Stimulated activated CD4-positive, alpha-beta T cell treated with anti-CD3 and anti-CD28 coated beads, Interleukin-2, amount 100 ng/mL, for 48 hours (primary cell): ENCODE results near the gene MACC1.
"Not testable (repeated sequence)": the region's sequence is repeated elsewhere in the genome, so short reads cannot be mapped to it uniquely, and the experiment has no call there.

Source experiments
- DNase-seq, 2 donors: peaks; one replicate each; pipeline ENCODE4 v3.0.0-alpha.2; 2020

MACC1 gene

GRCh38 chr7:20206104-20206896 lies 10.9 kb downstream of the MACC1 start:
- DNase-seq = no peak

GRCh38 chr7:20203316-20203715 lies 13.9 kb downstream of the MACC1 start:
- DNase-seq = no peak

GRCh38 chr7:20201380-20201779 lies 15.8 kb downstream of the MACC1 start:
- no peak for DNase-seq

GRCh38 chr7:20200971-20201370 lies 16.2 kb downstream of the MACC1 start:
- no peak for DNase-seq

GRCh38 chr7:20200361-20200760 lies 16.8 kb downstream of the MACC1 start:
- DNase-seq = no peak

- no peak for DNase-seq
Observed at GRCh38 chr7:20199015-20199737, 18.0 kb downstream of the MACC1 start.

GRCh38 chr7:20198260-20198659 lies 18.9 kb downstream of the MACC1 start:
- no peak for DNase-seq

GRCh38 chr7:20197837-20198236 lies 19.3 kb downstream of the MACC1 start:
- DNase-seq = no peak

GRCh38 chr7:20197125-20197748 lies 19.9 kb downstream of the MACC1 start:
- DNase-seq = no peak

GRCh38 chr7:20194343-20194995 lies 22.7 kb downstream of the MACC1 start:
- DNase-seq = no peak

- DNase-seq = no peak
Observed at GRCh38 chr7:20193873-20194272, 23.3 kb downstream of the MACC1 start.

- no peak for DNase-seq
Observed at GRCh38 chr7:20193242-20193777, 23.9 kb downstream of the MACC1 start.

GRCh38 chr7:20191391-20191869 lies 25.8 kb downstream of the MACC1 start:
- DNase-seq = no peak

- DNase-seq = no peak
Observed at GRCh38 chr7:20190560-20191390, 26.4 kb downstream of the MACC1 start.

- no peak for DNase-seq
Observed at GRCh38 chr7:20189852-20190251, 27.3 kb downstream of the MACC1 start.

GRCh38 chr7:20188567-20188966 lies 28.6 kb downstream of the MACC1 start:
- DNase-seq = no peak

GRCh38 chr7:20187850-20188249 lies 29.3 kb downstream of the MACC1 start:
- DNase-seq = not testable (repeated sequence)

GRCh38 chr7:20185988-20186387 lies 31.2 kb downstream of the MACC1 start:
- no peak for DNase-seq

GRCh38 chr7:20183086-20183485 lies 34.1 kb downstream of the MACC1 start:
- no peak for DNase-seq

GRCh38 chr7:20176578-20177242 lies 40.5 kb downstream of the MACC1 start:
- no peak for DNase-seq

- DNase-seq = no peak
Observed at GRCh38 chr7:20173828-20174227, 43.4 kb downstream of the MACC1 start.
